Activated CD8-positive, alpha-beta memory T cell treated with anti-CD3 and anti-CD28 coated beads, Interleukin-2, amount 50 U/mL, for 48 hours (primary cell): ENCODE measurements around the gene VENTX.
A peak's percentile ranks its signal among the peaks of the same experiment; 100 is the strongest.

Experiments
- DNase-seq: peaks from one replicate; pipeline ENCODE4 v3.0.0-alpha.2; 2020

The VENTX gene

DNA sequence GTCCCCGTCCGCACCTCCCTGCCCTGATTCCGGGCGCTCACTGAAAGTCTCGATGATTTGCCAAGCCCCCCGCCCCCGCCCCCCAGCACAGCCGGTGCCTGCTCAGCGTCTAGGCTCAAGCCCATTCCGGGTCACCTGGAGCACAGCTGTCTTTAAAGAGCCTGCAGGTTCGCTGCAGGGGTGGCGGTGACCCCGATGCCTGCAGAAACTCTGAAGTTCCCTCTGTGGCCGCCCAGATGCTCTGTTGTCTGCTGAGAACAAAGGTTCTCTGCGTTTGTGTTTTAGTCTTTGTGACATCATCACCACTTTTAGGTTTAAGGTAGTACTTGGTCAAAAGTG lies 780 bp downstream of the VENTX start:
- no peak for DNase-seq

- DNase-seq = no peak
Observed at GRCh38 chr10:133239990-133240389, 2.3 kb downstream of the VENTX start.

DNA sequence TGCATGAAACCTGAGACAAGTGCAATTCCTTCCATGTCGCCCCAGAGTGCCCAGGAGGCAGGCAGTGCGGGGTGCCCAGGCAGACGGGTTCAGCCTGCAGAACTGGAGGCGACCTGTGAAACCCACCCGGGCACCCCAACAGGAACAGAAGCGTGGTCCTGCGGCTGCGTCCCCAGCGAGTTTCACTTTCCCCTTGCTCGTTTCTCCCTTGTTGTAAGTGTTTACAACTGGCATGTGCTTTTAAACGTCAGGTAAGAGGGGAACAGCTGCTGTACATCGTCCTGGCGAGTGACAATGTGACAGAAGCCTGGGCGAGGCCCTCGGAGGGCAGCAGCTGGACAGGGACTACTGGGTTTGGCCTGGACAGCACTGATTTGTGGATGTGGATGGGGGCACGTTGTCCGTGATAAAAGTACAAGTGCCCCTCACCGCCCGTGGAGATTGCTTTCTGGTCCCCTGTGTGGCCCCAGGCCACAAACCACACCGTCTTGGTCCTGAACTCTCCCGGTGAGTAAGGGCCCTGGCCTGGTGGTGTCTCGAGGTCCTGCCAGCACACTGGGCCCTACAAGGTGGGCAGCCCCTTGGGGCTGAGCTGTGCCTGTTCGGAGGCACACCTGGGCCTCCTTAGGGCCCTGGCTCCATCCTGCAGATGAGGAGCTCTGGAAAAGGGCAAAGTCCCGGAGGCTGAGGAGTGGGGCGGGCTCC lies 4.0 kb downstream of the VENTX start:
- no peak for DNase-seq

DNA sequence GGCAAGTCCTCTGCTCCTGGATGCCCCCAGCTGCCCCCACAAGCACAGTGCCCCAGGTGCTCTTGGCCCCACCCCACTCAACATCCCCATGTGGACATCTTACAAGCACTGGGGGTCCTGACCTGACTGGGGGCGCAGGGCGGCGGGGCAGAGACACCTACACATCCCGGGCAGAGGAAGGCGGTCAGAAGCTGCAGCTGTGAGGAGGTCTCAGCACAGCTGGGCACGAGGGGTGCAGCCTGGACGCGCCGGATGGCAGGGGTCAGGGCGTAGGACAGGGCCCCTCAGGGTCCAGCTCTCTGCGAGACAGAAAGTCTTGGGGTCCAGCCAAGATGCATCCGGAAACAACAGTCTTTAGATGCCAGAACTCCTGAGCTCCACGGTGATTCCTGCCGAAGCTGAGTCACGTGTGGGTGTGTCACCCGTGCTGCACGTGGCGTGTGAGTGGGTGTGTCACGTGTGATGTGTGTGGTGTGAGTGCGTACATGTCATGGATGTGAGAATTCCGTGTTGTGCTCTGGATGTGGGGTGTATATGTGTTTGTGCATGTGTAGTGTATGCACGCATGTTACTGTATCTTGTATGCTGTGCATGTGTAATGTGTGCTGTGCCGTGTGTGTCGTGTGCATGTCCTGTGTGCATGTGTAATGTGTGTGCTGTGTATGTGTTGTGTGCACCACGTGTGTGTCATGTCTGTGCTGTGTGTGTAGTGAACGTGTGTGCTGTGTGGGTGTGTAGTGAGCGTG lies 5.1 kb downstream of the VENTX start:
- no peak for DNase-seq

DNA sequence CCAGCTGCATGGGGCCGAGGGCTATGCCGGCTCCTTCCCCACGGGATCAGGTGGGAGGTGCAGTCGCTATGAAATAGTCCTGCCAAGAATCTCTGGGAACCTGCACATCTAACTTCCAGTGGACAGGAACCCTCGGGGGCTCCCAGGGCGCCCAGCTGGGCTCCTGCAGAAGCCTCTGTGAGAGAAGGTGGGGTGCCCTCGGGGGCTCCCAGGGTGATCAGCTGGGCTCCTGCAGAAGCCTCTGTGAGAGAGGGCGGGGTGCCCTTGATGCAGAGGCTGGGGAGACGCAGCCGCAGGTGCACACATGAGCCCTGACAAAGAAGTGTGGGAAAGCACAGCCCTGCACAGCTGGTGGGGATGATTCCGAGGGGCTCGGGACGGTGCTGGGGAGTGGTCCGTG lies 5.9 kb downstream of the VENTX start:
- DNase-seq = no peak

DNA sequence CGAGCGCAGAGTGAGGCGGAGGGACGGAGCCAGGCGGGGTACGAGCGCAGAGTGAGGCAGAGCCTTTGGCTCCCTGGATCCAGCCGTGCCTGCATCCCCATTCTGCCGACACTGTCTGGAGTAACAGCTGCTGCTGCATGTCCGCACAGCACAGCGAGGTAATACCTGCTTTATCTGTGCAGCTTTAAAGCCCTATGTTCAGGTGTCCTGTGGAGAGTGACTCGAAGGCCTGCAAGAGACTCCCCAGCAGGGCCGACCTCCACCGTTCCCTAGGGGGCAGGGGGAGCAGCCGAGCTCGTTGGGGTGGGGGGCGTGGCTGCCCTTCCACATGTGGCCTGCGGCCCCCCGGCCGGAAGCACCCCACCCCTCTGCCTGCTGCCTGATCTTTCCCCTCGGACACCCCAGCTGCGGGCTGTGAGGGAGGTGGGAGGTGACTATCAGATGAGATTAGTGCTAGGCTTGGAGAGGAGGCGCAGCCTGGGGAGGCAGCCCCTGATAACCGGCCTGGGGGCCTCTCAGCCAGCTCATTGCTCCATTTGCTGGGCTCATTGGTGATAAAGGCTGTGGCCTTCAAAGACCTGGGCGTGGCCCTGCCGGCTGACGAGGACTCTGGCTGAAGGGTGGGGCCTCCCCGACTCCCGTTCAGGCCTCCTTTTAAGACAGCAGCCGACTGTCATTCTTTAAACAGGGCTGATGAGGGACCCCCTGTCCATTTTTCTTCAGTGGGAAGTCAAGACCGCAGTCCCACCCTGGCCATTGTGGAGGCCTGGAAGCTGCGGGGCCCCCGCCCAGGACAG lies 8.0 kb downstream of the VENTX start:
- no peak for DNase-seq

- DNase-seq = no peak
Observed at GRCh38 chr10:133246236-133246626, 8.6 kb downstream of the VENTX start.

DNA sequence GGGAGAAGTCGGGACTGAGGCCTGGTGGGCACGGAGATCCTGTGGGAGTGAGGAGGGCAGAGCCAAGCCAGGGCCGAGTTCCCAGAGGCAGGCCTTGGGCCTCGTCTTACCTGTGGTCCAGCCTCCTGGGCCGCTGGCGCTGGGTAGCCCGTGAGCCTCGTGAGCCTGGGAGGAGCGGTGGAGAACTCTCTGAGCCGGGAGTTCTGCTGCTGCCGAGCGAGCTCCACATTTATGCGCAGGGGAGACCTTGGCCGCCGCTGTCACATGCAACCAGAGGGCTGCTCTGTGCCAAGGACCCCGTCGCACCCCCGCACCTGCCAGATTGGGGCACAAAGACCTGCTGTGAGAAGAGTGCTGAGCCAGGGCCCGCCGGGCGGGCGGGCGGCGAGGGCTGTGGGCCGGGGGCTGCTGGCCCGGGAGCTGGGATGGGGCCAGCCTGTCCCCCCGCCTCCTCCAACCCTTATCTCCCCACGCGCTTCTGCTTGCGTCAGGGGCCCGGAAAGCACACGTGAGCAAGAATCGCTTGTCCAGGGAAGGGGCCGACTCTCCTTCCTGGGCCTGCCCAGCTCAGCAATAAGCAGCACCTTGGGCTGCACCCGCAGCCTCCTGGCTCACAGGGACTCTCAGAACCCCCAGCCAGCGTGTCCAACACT lies 10.2 kb downstream of the VENTX start:
- DNase-seq = no peak

- DNase-seq = no peak
Observed at GRCh38 chr10:133248334-133248715, 10.7 kb downstream of the VENTX start.

GRCh38 chr10:133249094-133249780 lies 11.6 kb downstream of the VENTX start:
- DNase-seq = no peak

GRCh38 chr10:133249975-133250754 lies 12.5 kb downstream of the VENTX start:
- no peak for DNase-seq

GRCh38 chr10:133251388-133252222 lies 13.9 kb downstream of the VENTX start:
- DNase-seq = no peak

- DNase-seq = no peak
Observed at GRCh38 chr10:133252223-133252552, 14.5 kb downstream of the VENTX start.

DNA sequence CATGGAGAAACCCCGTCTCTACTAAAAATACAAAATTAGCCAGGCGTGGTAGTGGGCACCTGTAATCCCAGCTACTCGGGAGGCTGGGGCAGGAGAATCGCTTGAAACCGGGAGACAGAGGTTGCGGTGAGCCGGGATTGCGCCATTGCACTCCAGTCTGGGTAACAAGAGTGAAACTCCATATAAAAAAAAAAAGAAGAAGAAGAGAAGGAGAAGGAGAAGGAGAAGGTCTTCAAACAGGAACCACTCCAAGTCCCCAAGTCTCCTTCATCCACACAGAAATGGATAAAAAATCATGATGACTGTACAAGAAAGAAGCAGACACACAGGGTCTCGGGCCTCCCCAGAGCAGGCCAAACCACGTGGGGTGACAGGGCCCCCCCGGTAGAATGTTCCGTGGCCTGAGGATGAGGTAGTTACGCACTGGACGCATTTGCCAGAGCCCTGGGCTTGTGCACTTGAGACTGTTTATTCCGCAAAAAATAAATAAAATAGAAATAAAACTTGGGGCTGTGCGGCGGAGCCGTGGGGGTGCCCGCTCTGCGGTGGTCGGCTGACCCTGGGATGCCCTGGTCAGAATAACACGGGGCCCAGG lies 15.8 kb downstream of the VENTX start:
- no peak for DNase-seq

DNA sequence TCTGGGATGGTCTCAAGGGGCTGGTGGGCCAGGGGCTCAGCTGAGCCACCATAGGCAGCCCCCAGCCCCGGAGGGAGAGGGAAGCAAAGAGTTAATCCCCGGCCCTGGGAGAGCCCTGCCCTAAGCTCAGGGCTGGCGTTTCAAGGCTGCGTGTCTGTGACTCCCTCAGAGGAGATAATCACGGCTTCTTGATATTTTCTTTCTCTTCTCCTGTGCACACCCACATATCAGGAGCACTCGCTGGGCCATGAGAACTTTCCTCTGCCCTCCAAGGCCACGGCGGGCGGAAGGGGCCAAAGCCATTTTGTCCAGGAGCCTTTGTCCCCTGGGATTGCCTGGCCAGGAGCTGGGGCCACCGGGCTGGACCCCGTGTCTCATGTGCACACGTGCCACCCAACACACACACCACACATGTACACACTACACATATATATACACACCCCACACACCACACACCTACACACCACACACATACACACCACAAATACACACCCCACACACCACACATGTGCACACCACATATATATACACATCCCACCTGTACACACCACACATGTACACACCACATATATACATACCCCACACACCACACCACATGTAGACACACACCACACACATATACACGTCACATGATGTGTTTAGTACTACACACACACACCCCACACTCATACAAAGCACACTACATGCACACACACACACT lies 16.9 kb downstream of the VENTX start:
- DNase-seq = no peak

GRCh38 chr10:133255323-133255722 lies 17.7 kb downstream of the VENTX start:
- DNase-seq = no peak

GRCh38 chr10:133257489-133258065 lies 19.9 kb downstream of the VENTX start:
- DNase-seq = peak; percentile 76

- peak; percentile 79 for DNase-seq
Observed at GRCh38 chr10:133258066-133258817, 20.6 kb downstream of the VENTX start.
